GM12865 (cell line): Measurements from ENCODE around the gene PTPRN2.

Source experiments
- DNase-seq: peaks from one replicate; pipeline ENCODE4 v3.0.0; 2010; ENCODE audit warnings: low read depth
- H3K4me3 ChIP-seq: 2 replicates; pipeline ENCODE4 v1.5.1; 2011; ENCODE audit warnings: mild to moderate bottlenecking, low read depth, low read length, control low read depth
- TF ChIP-seq, protein P1 (sequence below): IDR thresholded peaks from 2 replicates; pipeline ENCODE4 v1.5.1; 2011; ENCODE audit warnings: low read length, control low read depth, low read depth, inconsistent platforms; ENCODE audit not compliant: insufficient read depth; ENCODE audit errors: missing control alignments

PTPRN2 gene

GRCh38 chr7:158595068-158595467 lies 7.4 kb upstream of the PTPRN2 start:
- peak; percentile 35 for DNase-seq
- TF ChIP-seq, protein P1, sequence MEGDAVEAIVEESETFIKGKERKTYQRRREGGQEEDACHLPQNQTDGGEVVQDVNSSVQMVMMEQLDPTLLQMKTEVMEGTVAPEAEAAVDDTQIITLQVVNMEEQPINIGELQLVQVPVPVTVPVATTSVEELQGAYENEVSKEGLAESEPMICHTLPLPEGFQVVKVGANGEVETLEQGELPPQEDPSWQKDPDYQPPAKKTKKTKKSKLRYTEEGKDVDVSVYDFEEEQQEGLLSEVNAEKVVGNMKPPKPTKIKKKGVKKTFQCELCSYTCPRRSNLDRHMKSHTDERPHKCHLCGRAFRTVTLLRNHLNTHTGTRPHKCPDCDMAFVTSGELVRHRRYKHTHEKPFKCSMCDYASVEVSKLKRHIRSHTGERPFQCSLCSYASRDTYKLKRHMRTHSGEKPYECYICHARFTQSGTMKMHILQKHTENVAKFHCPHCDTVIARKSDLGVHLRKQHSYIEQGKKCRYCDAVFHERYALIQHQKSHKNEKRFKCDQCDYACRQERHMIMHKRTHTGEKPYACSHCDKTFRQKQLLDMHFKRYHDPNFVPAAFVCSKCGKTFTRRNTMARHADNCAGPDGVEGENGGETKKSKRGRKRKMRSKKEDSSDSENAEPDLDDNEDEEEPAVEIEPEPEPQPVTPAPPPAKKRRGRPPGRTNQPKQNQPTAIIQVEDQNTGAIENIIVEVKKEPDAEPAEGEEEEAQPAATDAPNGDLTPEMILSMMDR: no peak
- no peak overlapping the region for H3K4me3 ChIP-seq

GRCh38 chr7:158592541-158592940 lies 4.9 kb upstream of the PTPRN2 start:
- no peak overlapping the region for H3K4me3 ChIP-seq
- DNase-seq: no peak
- TF ChIP-seq, protein P1: no peak

- TF ChIP-seq, protein P1: no peak
- H3K4me3 ChIP-seq: no peak overlapping the region
- DNase-seq: no peak
Measured at GRCh38 chr7:158591944-158592343, 4.3 kb upstream of the PTPRN2 start.

DNA sequence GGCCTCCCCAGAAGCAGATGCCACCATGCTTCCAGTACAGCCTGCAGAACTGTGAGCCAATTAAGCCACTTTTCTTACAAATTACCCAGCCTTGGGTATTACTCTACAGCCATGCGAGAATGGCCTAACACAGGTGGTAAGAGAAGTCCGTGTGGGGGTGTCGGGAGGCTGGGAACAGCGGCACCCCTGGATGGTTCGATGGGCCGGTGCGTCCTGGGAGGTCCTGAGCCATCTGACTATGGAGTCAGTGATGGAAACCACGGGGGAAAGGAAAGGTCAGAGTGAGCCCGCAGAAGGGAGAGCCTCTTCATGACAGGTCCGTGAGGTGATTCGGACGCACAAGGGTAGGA lies 2.5 kb upstream of the PTPRN2 start:
- no peak overlapping the region for H3K4me3 ChIP-seq
- TF ChIP-seq, protein P1: no peak
- DNase-seq: no peak

GRCh38 chr7:158589653-158590052 lies 2.0 kb upstream of the PTPRN2 start:
- no peak for DNase-seq
- TF ChIP-seq, protein P1: no peak
- no peak overlapping the region for H3K4me3 ChIP-seq

DNA sequence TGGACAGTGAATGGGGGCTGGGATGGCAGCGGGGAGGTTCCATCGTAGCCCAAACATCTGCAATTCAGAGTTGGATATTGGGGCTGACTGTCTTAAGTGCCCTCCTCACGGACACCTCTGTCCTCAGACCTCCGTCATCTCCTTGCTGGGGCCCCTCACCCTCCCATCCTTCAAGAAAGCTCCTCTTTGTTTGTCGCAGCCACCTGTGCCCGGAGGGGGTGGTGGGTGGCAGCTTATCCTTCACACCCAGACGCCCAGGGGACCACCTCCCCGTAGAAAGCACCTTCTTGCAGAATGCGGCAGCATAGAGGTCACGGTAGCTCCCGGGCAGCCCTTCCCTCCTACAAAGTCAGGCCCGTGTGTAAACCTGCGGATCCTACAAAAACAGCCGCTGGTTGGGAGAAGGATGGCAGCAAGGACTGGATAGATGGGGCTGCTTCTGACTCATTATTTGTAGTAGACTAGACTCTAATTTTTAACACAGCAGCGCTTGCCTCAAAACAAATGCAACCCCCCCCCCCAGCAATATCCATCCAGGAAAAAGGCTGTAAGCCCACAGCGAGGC lies 1.3 kb upstream of the PTPRN2 start:
- no peak for DNase-seq
- no peak overlapping the region for H3K4me3 ChIP-seq
- TF ChIP-seq, protein P1: no peak
